Coronary artery (tissue), 2 donors: Measurements from ENCODE around the gene ZNHIT3.

ENCODE experiments used
- DNase-seq: peaks from one replicate; pipeline ENCODE4 v3.0.0-alpha.2; 2017; ENCODE audit warnings: low spot score
- H3K27ac ChIP-seq, 2 donors: fragments of 200-600 bp; sonication (generic); one replicate each; pipeline ENCODE4 v1.5.1; 2016 to 2019
- H3K4me3 ChIP-seq: fragments of 200-600 bp; sonication (generic); 2 replicates; pipeline ENCODE4 v1.5.1; 2016; ENCODE audit warnings: mild to moderate bottlenecking, moderate library complexity
- TF ChIP-seq, protein P1 (sequence below): fragments of 200-600 bp; sonication (generic); IDR thresholded peaks from one replicate; pipeline ENCODE4 v1.5.1; 2019; ENCODE audit warnings: antibody characterized with exemption

ZNHIT3 gene

DNA sequence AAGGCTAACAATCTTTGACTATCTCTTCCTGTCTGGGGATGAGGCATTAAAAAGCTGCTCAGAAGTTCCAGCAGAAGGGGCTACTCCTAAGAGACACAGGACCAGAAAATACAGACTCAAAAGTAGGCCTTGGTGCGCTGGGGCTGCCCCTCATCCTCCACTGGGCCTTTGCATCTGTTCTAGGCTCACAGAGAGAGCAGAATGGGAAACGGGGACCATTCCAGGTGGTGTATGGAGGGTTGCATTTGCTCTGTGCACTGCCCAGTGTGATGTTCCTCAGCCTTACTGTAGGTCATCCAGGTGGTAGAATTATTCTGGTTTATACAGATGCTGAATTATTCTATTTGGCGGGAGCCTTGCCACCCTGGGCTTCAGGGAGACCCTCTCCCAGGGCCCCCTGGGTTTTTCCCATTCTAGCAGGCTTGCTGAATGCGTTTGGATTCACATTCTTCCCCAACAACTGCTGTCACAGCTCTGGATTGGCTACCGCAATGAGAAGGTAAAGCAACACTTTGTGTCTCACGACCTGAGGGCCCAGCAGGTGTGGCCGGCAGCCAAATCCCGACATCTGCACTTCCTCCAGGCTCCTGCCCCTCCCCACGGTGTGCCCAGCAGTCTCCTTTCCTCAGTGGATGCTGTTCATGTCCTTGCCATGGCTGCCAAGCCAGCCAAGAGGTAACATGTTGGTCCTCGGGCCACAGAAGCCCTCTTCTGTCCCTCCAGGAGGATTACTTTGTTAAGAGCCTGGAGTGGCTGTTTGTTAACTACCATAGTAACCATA, 25.0 kb upstream of the ZNHIT3 start:
- TF ChIP-seq, protein P1, sequence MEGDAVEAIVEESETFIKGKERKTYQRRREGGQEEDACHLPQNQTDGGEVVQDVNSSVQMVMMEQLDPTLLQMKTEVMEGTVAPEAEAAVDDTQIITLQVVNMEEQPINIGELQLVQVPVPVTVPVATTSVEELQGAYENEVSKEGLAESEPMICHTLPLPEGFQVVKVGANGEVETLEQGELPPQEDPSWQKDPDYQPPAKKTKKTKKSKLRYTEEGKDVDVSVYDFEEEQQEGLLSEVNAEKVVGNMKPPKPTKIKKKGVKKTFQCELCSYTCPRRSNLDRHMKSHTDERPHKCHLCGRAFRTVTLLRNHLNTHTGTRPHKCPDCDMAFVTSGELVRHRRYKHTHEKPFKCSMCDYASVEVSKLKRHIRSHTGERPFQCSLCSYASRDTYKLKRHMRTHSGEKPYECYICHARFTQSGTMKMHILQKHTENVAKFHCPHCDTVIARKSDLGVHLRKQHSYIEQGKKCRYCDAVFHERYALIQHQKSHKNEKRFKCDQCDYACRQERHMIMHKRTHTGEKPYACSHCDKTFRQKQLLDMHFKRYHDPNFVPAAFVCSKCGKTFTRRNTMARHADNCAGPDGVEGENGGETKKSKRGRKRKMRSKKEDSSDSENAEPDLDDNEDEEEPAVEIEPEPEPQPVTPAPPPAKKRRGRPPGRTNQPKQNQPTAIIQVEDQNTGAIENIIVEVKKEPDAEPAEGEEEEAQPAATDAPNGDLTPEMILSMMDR, result no peak
- no peak for DNase-seq
- no peak overlapping the region for H3K4me3 ChIP-seq
- H3K27ac ChIP-seq, result no peak overlapping the region

DNA sequence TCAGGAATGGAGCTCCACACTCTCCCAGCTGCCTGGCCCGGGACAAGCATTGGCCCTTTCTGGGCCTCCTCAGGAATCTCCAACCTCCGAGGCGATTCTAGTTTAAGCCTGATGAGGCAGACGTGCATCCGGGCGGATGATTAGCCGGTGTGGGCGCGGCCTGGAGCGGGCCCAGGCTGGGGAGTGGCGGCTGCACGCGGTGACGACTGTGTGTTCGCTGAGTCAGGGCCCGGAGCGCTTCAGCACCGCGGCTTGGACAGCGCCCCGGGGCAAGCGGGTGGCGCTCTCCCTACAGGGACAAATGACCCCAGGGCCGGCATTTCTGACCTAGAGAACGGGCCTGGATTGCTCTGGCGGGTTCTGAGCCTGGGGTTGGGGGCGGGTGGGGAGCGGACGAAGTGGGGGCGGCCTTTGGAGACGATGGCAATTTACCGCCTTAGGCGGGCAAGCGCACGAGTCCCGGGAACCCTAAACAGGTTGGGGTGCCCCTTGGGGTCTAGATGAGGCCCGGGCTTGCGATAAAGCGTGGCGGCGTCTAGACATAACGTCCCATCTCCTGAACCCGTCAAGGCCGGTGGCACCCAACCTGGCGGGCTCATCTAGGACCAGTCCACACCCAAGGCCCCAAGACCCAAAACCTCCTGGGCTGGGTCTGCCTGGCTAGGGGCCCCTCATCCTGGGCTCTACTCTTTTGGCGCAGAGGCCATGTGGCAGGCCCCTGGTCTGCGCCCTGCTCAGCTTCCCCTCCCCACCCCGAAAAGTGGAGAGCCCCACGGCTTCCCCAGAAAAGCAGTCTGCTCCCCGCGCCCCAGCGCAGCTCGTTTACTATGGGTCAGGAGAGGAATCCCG, 22.3 kb upstream of the ZNHIT3 start:
- TF ChIP-seq, protein P1, result no peak
- no peak overlapping the region for H3K4me3 ChIP-seq
- DNase-seq, result no peak
- H3K27ac ChIP-seq, result no peak overlapping the region

DNA sequence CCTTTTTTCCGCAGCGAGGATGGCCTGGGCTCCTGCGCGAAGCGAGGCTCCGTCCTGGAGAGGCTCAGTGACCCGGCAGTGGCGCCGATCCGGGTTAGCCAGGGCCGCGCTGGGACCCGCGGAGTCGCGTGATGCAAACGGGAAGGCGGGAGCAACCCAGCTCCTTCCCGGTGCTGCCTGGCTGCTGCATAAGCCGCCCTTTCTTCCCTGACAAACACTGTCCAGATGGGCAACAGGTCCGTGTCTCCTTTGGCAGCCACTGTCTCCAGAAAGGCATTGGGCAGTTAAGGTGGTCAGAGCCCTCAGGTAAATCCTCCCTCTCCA, 21.8 kb upstream of the ZNHIT3 start:
- Histone ChIP-seq H3K4me3 (no peak overlapping the region), H3K27ac (no peak overlapping the region)
- DNase-seq, result no peak
- TF ChIP-seq, protein P1, result no peak

DNA sequence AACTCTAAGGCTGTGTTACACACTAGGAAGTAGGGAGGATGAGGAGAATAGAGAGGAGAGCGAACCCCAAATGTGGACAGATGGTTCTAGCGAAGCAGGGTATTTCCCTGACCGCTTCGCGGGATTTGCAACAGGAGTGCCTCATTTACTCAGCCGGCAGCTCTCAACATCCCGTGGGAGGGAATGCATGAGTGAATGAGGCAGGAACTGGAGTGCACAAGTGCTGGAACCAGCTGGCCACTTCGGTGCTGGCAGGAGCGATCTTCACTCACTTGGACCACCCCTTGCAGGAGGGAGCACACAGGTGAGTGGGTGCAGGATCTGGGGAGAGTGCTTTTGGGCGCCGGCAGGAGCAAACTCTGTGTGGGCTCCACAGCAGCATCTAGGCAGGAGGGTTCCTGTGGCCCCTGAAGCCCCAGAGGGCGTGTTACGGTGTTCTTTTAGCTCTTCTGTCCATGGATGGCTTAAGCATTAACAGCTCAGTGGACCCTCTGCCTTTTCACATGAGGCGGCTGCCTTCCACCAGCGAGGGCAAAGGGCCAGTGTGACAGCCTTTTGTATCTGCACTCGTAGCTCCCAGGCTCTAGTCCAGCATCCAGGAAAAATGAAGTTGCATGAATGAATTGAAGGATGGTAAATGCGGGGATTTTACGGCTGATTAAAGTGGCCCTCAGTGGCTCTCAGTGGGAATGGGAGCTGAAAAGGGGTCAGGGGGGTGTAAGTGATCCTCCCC, 17.4 kb upstream of the ZNHIT3 start:
- Histone ChIP-seq H3K27ac (no peak overlapping the region), H3K4me3 (no peak overlapping the region)
- DNase-seq, result no peak
- TF ChIP-seq, protein P1, result no peak

DNA sequence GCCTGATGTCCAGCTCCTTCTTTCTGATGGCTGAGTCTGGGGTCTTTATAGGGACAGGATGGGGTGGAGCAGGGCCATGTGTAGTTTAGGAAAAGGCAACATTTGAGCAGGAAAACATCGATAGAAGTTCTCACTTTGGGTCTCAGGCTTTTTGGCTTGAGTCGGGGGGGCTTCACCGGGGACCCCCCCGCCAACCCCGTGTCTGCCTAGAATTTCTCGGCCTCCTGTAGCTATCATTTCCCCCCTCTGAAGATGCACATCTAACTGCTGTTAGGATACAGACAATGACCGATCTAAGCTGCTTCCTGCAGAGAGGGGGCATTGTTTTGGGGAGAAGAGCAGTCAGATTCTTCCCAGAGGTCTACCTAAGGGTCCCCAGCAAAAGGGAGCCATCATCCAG, 16.7 kb upstream of the ZNHIT3 start:
- no peak for DNase-seq
- TF ChIP-seq, protein P1, result no peak
- H3K27ac ChIP-seq, result no peak overlapping the region
- H3K4me3 ChIP-seq, result no peak overlapping the region

DNA sequence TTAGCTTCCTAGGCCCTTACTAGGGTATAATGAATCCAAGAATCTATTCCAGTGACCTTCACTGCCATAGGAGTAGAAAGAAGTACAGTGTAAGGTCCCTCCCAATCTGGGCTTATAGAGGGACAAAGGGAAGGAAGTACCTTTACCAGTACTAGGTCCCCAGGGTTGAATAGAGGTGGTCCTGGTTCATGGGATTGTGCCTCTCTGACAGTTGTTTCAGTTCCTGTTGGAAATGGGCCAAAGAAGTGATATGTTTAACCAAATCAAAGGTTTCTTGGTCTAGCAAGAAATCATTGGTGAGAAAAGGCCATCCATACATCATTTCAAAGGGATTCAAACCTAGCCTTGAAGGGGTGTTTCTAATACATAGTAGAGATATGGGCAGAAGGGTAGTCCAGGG, 16.0 kb upstream of the ZNHIT3 start:
- TF ChIP-seq, protein P1, result no peak
- Histone ChIP-seq H3K4me3 (no peak overlapping the region), H3K27ac (no peak overlapping the region)
- no peak for DNase-seq
